Adrenal gland (tissue), 12 donors: ENCODE measurements around the gene ZCWPW2. TPM values are rescaled to one million over a fixed set of nuclear protein-coding genes. Genes with fewer than 3 reads are reported as not detected.

Experiments
- DNase-seq, 7 donors: peaks; one replicate each; pipeline ENCODE4 v3.0.0-alpha.2; 2019 to 2020
- H3K27ac ChIP-seq, 5 donors: fragments of 200-600 bp; sonication (generic) in 4 of 5; 1 replicate in 3 of 5; 2 replicates in 2 of 5; pipeline versions ENCODE4 v1.5.1 to v1.8.0; 2016 to 2020; ENCODE audit warnings: mild to moderate bottlenecking in 1 of 5
- H3K27me3 ChIP-seq: fragments of 200-600 bp; 2 replicates; pipeline ENCODE4 v1.8.0; 2021
- H3K36me3 ChIP-seq, 2 donors: fragments of 200-600 bp; replicated peaks in 1 of 2; 1 replicate in 1 of 2; 2 replicates in 1 of 2; pipeline versions ENCODE4 v1.5.1 to v1.8.0; 2018 to 2022
- H3K4me1 ChIP-seq, 2 donors: fragments of 200-600 bp; replicated peaks in 1 of 2; 1 replicate in 1 of 2; 2 replicates in 1 of 2; pipeline versions ENCODE4 v1.5.1 to v1.8.0; 2018 to 2021
- H3K4me3 ChIP-seq, 4 donors: fragments of 200-600 bp; sonication (generic) in 3 of 4; one replicate each; pipeline ENCODE4 v1.5.1; 2016 to 2018
- H3K9me3 ChIP-seq, 3 donors: fragments of 200-600 bp; sonication (generic) in 1 of 3; replicated peaks in 1 of 3; 1 replicate in 2 of 3; 2 replicates in 1 of 3; pipeline versions ENCODE4 v1.5.1 to v1.8.0; 2016 to 2021
- POLR2A ChIP-seq, 2 donors: fragments of 450-650 bp; IDR thresholded peaks; one replicate each; pipeline ENCODE4 v1.6.1; 2017; ENCODE audit warnings: antibody characterized with exemption in 2 of 2, mild to moderate bottlenecking in 2 of 2, moderate library complexity in 1 of 2
- WGBS, 4 donors: extraction: QIAGEN DNeasy Blood & Tissue Kit in 2 of 4; methylation state at CpG; one replicate each; pipeline versions ENCODE4 v1.1.5 to v1.1.7; 2013 to 2017; 5-methylcytosine and 5-hydroxymethylcytosine counted together
- intact Hi-C, 2 donors: fragments of 100-400 bp; cut with DNase I; formaldehyde crosslinking; loops; one replicate each; pipeline versions ENCODE4 v1.14.1 to v1.15.0; 2022 to 2023
- polyA plus RNA-seq, 3 donors: library from polyadenylated mRNA; stranded (reverse); fragments of 200-250 nt in 2 of 3; fragments of 350-450 nt in 1 of 3; fragmentation: Illumina TruSeq in 1 of 3; extraction: RNeasy Lipid Tissue Mini Kit (QIAGEN cat#74804) in 1 of 3; gene quantifications; one replicate each; pipeline ENCODE4 v1.2.3, GENCODE V29; 2013 to 2014
- total RNA-seq, 9 donors: library from RNA; depleted of rRNA in 4 of 9; stranded (reverse); fragments of >200 nt in 4 of 9; fragments of 120-200 nt in 1 of 9; fragmentation: NEBNext Ultra II Directional in 1 of 9; extraction: Animal tissue kit (Norgen Biotek cat#: 25700) in 1 of 9; gene quantifications; one replicate each; pipeline versions ENCODE4 v1.1.0 to v1.2.4, GENCODE V29; 2013 to 2023
- TF ChIP-seq, protein P1 (sequence below), 6 experiments: fragments of 450-650 bp in 4 of 6; fragments of 200-600 bp in 2 of 6; sonication (generic) in 1 of 6; IDR thresholded peaks; 1 replicate in 5 of 6; 2 replicates in 1 of 6; pipeline versions ENCODE4 v1.5.1 to v1.8.0; 2016 to 2021; ENCODE audit warnings: antibody characterized with exemption in 6 of 6, mild to moderate bottlenecking in 2 of 6, moderate library complexity in 1 of 6
- donor health status: healthy with polysubstance abuse.
- donor health status: Bipolar disorder and iron deficiency.
- donor health status: DM: yes; HTN: yes; CAD: no.
- donor health status: DM: no; HTN: no; CAD: no.
- donor health status: DM: no; HTN: no; CAD: no.
- donor health status: DM: yes; HTN: yes; CAD: no.

Gene ZCWPW2
- total and polyA plus RNA-seq, 12 donors: 0.55 to 2.1 (median 1.3) TPM

DNA sequence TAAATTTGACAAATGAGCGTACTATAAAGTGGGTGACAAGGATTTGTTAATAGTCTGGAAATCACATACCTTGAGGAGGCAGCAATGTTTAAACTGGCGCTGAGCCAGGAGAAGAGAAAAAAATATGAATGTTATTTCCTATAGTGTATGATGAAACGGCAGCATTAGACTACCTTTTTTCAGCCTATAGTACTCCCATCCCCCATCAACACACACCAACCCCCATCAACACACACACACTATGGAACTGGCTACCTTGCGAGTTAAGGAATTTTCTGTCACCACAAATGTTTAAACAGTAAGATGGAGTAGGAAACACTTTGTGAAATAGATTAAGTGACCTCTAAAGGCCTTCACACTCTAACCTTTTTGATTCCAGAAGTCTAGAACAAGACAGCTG is 46.8 kb upstream of the ZCWPW2 start:
- no peak for DNase-seq
- Histone ChIP-seq H3K4me3 (no peak overlapping the region), H3K27me3 (no peaks in the 10 kb centered on the region), H3K4me1 (no peaks in the 10 kb centered on the region), H3K27ac (no peak overlapping the region), H3K9me3 (no peaks in the 10 kb centered on the region), H3K36me3 (no peaks in the 10 kb centered on the region)
- WGBS, 4 donors: 89 to 94% (median 91%) methylated on average over 4 of the region's 4 CpGs
- intact Hi-C loops: no loop called here
- no peak for TF ChIP-seq POLR2A (IDR thresholded peaks at IDR 0.05)
- TF ChIP-seq, protein P1, sequence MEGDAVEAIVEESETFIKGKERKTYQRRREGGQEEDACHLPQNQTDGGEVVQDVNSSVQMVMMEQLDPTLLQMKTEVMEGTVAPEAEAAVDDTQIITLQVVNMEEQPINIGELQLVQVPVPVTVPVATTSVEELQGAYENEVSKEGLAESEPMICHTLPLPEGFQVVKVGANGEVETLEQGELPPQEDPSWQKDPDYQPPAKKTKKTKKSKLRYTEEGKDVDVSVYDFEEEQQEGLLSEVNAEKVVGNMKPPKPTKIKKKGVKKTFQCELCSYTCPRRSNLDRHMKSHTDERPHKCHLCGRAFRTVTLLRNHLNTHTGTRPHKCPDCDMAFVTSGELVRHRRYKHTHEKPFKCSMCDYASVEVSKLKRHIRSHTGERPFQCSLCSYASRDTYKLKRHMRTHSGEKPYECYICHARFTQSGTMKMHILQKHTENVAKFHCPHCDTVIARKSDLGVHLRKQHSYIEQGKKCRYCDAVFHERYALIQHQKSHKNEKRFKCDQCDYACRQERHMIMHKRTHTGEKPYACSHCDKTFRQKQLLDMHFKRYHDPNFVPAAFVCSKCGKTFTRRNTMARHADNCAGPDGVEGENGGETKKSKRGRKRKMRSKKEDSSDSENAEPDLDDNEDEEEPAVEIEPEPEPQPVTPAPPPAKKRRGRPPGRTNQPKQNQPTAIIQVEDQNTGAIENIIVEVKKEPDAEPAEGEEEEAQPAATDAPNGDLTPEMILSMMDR (IDR thresholded peaks at IDR 0.05): no peak

DNA sequence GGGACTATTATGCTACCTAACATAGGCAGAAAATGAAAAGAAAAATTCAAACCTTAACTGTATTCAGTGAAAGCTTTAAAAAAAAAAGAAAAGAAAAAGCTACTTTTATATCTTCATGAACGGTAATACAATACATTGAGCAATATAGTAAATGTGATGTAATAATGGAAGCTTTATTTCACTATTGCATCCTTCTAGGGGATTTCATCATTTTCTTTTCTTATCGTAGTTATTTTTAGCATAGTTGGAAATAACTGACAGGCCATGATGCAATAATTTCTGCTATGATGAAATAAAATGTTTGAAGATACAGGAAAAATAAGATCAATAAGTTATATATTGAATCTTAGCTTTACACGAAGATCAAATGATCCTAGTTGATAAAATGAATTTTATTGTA is 40.3 kb upstream of the ZCWPW2 start:
- Histone ChIP-seq H3K36me3 (no peaks in the 10 kb centered on the region), H3K27me3 (no peaks in the 10 kb centered on the region), H3K9me3 (no peaks in the 10 kb centered on the region), H3K27ac (no peak overlapping the region), H3K4me1 (no peaks in the 10 kb centered on the region), H3K4me3 (no peak overlapping the region)
- intact Hi-C loops: no loop called here
- no peak for TF ChIP-seq POLR2A (IDR thresholded peaks at IDR 0.05)
- TF ChIP-seq, protein P1 (IDR thresholded peaks at IDR 0.05): no peak
- WGBS, 4 donors: 68 to 75% (median 73%) methylated on average over 3 of the region's 3 CpGs
- DNase-seq: no peak

DNA sequence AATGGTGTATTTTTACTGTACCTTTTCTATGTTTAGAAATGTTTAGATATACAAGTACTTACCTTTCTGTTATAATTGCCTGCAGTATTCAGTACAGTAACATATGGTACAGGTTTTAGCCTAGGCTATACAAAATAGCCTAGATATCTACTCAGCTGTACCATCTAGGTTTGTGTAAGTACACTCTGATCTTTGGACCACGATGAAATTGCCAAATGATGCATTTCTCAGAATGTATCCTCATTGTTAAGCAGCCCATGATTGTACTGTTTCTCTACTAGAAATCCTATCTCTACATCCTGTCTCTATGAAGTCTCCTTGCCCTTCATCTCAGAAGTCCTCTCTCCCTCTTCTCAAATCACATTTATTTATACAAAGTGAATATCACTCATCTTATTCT is 32.8 kb upstream of the ZCWPW2 start:
- WGBS, 4 donors: 81 to 100% (median 95%) methylated on average over 1 of the region's 1 CpG

DNA sequence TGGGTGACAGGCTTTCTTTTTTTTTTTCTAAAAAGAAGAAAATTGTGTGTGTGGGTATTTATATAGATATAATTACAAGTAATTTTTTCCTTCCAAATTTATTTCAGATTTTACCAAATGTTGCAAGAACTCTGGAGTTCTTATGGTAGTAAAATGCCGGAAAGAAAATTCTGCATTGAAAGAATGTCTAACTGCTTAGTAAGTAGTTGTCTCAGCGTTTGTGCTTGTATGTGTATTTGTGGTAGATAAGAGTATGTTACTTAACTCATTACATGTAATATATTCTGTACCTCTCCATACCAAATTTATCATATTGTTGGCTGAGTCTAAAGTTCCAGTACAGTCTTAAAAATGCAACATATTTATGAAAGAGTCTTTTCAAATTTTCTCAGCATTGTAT is 32.3 kb upstream of the ZCWPW2 start:
- no peak overlapping the region for H3K27ac ChIP-seq
- no peaks in the 10 kb centered on the region for H3K36me3 ChIP-seq
- TF ChIP-seq, protein P1 (IDR thresholded peaks at IDR 0.05): no peak
- no peak for TF ChIP-seq POLR2A (IDR thresholded peaks at IDR 0.05)
- H3K4me1 ChIP-seq: no peaks in the 10 kb centered on the region
- intact Hi-C loops: no loop called here
- no peak for DNase-seq
- no peak overlapping the region for H3K4me3 ChIP-seq
- no peaks in the 10 kb centered on the region for H3K9me3 ChIP-seq
- no peaks in the 10 kb centered on the region for H3K27me3 ChIP-seq
- WGBS, 4 donors: 82 to 90% (median 85%) methylated on average over 2 of the region's 2 CpGs

More for the DNA sequence above, 32.8 kb upstream of the ZCWPW2 start:
- TF ChIP-seq POLR2A (IDR thresholded peaks at IDR 0.05): no peak
- TF ChIP-seq, protein P1 (IDR thresholded peaks at IDR 0.05): no peak
- no peaks in the 10 kb centered on the region for H3K4me1 ChIP-seq
- no peaks in the 10 kb centered on the region for H3K9me3 ChIP-seq
- H3K27me3 ChIP-seq: no peaks in the 10 kb centered on the region
- no peak for DNase-seq
- H3K27ac ChIP-seq: no peak overlapping the region
- no peak overlapping the region for H3K4me3 ChIP-seq
- intact Hi-C loops: no loop called here
- H3K36me3 ChIP-seq: no peaks in the 10 kb centered on the region
